Epithelial cell of esophagus (primary cell): ENCODE data around the gene DIAPH3.
A peak's percentile ranks its signal among the peaks of the same experiment; 100 is the strongest.

Experiments used
- DNase-seq: peaks from one replicate; pipeline ENCODE4 v3.0.0; 2010; ENCODE audit warnings: low read depth
- H3K4me3 ChIP-seq: 2 replicates; pipeline ENCODE4 v1.5.1; 2011; ENCODE audit warnings: mild to moderate bottlenecking, low read length, control low read depth
- CTCF ChIP-seq: IDR thresholded peaks from 2 replicates; pipeline ENCODE4 v1.5.1; 2011; ENCODE audit warnings: low read depth, mild to moderate bottlenecking, low read length, control low read depth, inconsistent platforms; ENCODE audit not compliant: insufficient read depth; ENCODE audit errors: missing control alignments

The DIAPH3 gene

GRCh38 chr13:59789558-59789957, 374.2 kb downstream of the DIAPH3 start:
- DNase-seq = no peak
- no peak for TF ChIP-seq CTCF
- H3K4me3 ChIP-seq = no peak overlapping the region

GRCh38 chr13:59787679-59788078, 376.0 kb downstream of the DIAPH3 start:
- no peak for TF ChIP-seq CTCF
- no peak for DNase-seq
- no peak overlapping the region for H3K4me3 ChIP-seq

- TF ChIP-seq CTCF = no peak
- no peak for DNase-seq
- no peak overlapping the region for H3K4me3 ChIP-seq
Measured at GRCh38 chr13:59782696-59783095, 381.0 kb downstream of the DIAPH3 start.

GRCh38 chr13:59780058-59780457, 383.7 kb downstream of the DIAPH3 start:
- no peak for TF ChIP-seq CTCF
- H3K4me3 ChIP-seq = no peak overlapping the region
- DNase-seq = peak; percentile 50

- no peak overlapping the region for H3K4me3 ChIP-seq
- no peak for TF ChIP-seq CTCF
- peak; percentile 84 for DNase-seq
Measured at GRCh38 chr13:59776924-59777690, 386.6 kb downstream of the DIAPH3 start.

GRCh38 chr13:59774491-59774971, 389.2 kb downstream of the DIAPH3 start:
- H3K4me3 ChIP-seq = no peak overlapping the region
- TF ChIP-seq CTCF = no peak
- DNase-seq = peak; percentile 86

- no peak overlapping the region for H3K4me3 ChIP-seq
- peak; percentile 31 for DNase-seq
- peak; percentile 70 for TF ChIP-seq CTCF
Measured at GRCh38 chr13:59771272-59771671, 392.5 kb downstream of the DIAPH3 start.
